ENCODE results near the gene PLPP3.

DNA sequence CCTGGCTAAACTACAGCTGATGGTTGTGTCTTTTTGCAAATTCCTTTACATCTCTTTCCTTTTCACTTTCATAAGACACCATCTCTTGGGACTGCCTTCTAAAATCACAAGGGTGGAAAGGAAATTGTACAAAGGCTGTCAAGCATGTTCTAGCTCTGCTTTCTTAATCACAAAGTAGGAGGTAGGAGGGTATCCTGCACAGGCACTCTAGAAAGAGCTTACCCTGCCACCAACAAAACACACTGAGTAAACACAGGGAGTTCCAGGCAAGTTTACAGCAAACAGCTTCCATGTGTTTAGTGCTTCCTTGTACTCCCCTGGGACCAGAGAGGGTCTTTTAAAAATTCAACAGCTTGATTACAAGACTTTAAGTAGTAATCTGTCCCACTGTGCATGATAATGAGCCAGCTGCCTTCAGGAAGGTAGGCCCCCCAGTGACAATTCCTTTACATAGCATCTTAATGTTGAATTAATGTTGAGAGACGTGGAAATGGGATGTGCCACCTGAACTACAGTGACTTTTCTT, 2.4 kb downstream of the PLPP3 start:
- TF ChIP-seq, protein P1, sequence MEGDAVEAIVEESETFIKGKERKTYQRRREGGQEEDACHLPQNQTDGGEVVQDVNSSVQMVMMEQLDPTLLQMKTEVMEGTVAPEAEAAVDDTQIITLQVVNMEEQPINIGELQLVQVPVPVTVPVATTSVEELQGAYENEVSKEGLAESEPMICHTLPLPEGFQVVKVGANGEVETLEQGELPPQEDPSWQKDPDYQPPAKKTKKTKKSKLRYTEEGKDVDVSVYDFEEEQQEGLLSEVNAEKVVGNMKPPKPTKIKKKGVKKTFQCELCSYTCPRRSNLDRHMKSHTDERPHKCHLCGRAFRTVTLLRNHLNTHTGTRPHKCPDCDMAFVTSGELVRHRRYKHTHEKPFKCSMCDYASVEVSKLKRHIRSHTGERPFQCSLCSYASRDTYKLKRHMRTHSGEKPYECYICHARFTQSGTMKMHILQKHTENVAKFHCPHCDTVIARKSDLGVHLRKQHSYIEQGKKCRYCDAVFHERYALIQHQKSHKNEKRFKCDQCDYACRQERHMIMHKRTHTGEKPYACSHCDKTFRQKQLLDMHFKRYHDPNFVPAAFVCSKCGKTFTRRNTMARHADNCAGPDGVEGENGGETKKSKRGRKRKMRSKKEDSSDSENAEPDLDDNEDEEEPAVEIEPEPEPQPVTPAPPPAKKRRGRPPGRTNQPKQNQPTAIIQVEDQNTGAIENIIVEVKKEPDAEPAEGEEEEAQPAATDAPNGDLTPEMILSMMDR (IDR thresholded peaks at IDR 0.05): no peak
- no peak for TF ChIP-seq POLR2A (IDR thresholded peaks at IDR 0.05)

Measured in lower leg skin (tissue), 3 donors.